GM18870 (cell line): Measurements from ENCODE around the gene DNAJB4.

Source experiments
- ATAC-seq: cut with Tn5 transposase; IDR thresholded peaks from one replicate; pipeline ENCODE4 v1.9.1; 2021; ENCODE audit warnings: moderate library complexity; ENCODE audit not compliant: unreplicated experiment

The DNAJB4 gene

GRCh38 chr1:78036450-78036849 lies 31.7 kb downstream of the DNAJB4 start:
- ATAC-seq: no peak

- no peak for ATAC-seq
Observed at GRCh38 chr1:78038071-78038470, 33.3 kb downstream of the DNAJB4 start.

GRCh38 chr1:78038491-78038939 lies 33.8 kb downstream of the DNAJB4 start:
- no peak for ATAC-seq

- ATAC-seq: no peak
Observed at GRCh38 chr1:78040484-78041089, 35.8 kb downstream of the DNAJB4 start.

GRCh38 chr1:78043436-78043835 lies 38.7 kb downstream of the DNAJB4 start:
- no peak for ATAC-seq

- ATAC-seq: no peak
Observed at GRCh38 chr1:78044796-78045562, 40.2 kb downstream of the DNAJB4 start.

- no peak for ATAC-seq
Observed at GRCh38 chr1:78045563-78045925, 40.8 kb downstream of the DNAJB4 start.

- ATAC-seq: no peak
Observed at GRCh38 chr1:78045926-78046778, 41.4 kb downstream of the DNAJB4 start, which contains the start of gene GIPC2. Gene GIPC2 (plus strand): TSS chr1:78045966. CDS start chr1:78046095, 129 bp downstream.

- ATAC-seq: no peak
Observed at GRCh38 chr1:78047106-78047505, 42.4 kb downstream of the DNAJB4 start.

GRCh38 chr1:78047631-78048030 lies 42.9 kb downstream of the DNAJB4 start:
- no peak for ATAC-seq

GRCh38 chr1:78048446-78048845 lies 43.7 kb downstream of the DNAJB4 start:
- no peak for ATAC-seq

- no peak for ATAC-seq
Observed at GRCh38 chr1:78049396-78049795, 44.7 kb downstream of the DNAJB4 start.

GRCh38 chr1:78051005-78051404 lies 46.3 kb downstream of the DNAJB4 start:
- no peak for ATAC-seq

GRCh38 chr1:78052685-78053405 lies 48.1 kb downstream of the DNAJB4 start:
- no peak for ATAC-seq

GRCh38 chr1:78053498-78053897 lies 48.8 kb downstream of the DNAJB4 start:
- no peak for ATAC-seq

GRCh38 chr1:78054559-78054958 lies 49.8 kb downstream of the DNAJB4 start:
- no peak for ATAC-seq

GRCh38 chr1:78054972-78055371 lies 50.2 kb downstream of the DNAJB4 start:
- no peak for ATAC-seq

- ATAC-seq: no peak
Observed at GRCh38 chr1:78055565-78056132, 50.9 kb downstream of the DNAJB4 start.

GRCh38 chr1:78058670-78059069 lies 53.9 kb downstream of the DNAJB4 start:
- ATAC-seq: no peak

GRCh38 chr1:78060857-78061563 lies 56.3 kb downstream of the DNAJB4 start:
- ATAC-seq: peak; percentile 97
